ENCODE measurements around the gene CDH13.

DNA sequence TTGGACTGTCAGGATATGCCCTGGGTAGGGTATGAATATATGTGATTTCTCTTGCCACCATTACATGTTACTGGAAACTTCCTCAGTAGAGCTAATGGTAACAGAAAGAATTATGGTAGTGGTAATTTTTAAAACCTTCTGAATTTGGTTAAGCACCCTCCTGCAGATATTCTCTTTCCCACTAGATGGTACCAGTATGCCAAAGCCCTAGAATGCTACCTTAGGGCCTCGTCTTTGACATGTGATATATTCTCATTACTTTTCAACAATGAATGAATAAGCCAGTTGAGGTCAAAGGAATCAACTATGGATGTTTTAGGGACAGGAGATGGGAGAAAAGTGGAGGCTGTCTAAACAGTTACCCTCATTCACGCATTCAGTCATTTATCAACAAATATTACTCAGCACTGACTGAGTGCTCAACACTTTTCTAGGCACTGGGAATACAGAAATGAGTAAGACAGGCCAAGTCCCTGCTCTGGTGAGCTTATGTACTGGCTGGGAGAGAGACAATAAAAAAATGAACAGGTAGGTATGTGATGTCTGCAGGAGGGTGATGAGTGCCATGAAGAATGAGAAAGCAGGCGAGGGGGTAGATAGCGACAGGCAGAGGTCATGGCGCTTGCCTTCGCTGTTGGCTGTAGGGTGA lies 14.7 kb downstream of the CDH13 start:
- TF ChIP-seq REST (IDR thresholded peaks at IDR 0.05; ENCODE audit: insufficient read depth in 1 of 2, low read depth in 2 of 2, low read length in 2 of 2) (no peak), POLR2AphosphoS5 (IDR thresholded peaks at IDR 0.05; ENCODE audit: low read depth, low read length) (no peak)
